ENCODE data around the gene HPCA.

Gene HPCA

GRCh38 chr1:32890516-32891240 is 4.4 kb downstream of the HPCA start:
- DNase-seq, result no peak

GRCh38 chr1:32891241-32891570 is 4.9 kb downstream of the HPCA start:
- DNase-seq, result no peak

- no peak for DNase-seq
Observed at GRCh38 chr1:32891630-32892029, 5.3 kb downstream of the HPCA start.

GRCh38 chr1:32892368-32893197 is 6.3 kb downstream of the HPCA start:
- DNase-seq, result no peak

GRCh38 chr1:32893198-32894018 is 7.1 kb downstream of the HPCA start:
- DNase-seq, result no peak

- DNase-seq, result no peak
Observed at GRCh38 chr1:32894019-32894600, 7.8 kb downstream of the HPCA start.

GRCh38 chr1:32894681-32895080 is 8.4 kb downstream of the HPCA start:
- DNase-seq, result no peak

- no peak for DNase-seq
Observed at GRCh38 chr1:32895325-32896215, 9.3 kb downstream of the HPCA start.

GRCh38 chr1:32896451-32896850 is 10.2 kb downstream of the HPCA start:
- DNase-seq, result no peak

GRCh38 chr1:32897082-32898049 is 11.1 kb downstream of the HPCA start:
- no peak for DNase-seq

- no peak for DNase-seq
Observed at GRCh38 chr1:32898056-32898455, 11.8 kb downstream of the HPCA start.

- no peak for DNase-seq
Observed at GRCh38 chr1:32898958-32899357, 12.7 kb downstream of the HPCA start.

- DNase-seq, result no peak
Observed at GRCh38 chr1:32899586-32900296, 13.4 kb downstream of the HPCA start.

- DNase-seq, result no peak
Observed at GRCh38 chr1:32900371-32900955, 14.2 kb downstream of the HPCA start.

GRCh38 chr1:32900956-32901822 is 14.9 kb downstream of the HPCA start, which contains the start of gene TMEM54:
TSS of gene TMEM54 (minus strand) at chr1:32901389. CDS start at chr1:32901238, 151 bp downstream.
- no peak for DNase-seq

- DNase-seq, result no peak
Observed at GRCh38 chr1:32901823-32902534, 15.7 kb downstream of the HPCA start.

- no peak for DNase-seq
Observed at GRCh38 chr1:32902535-32902920, 16.2 kb downstream of the HPCA start.

Measured in bone marrow (tissue), 2 donors.